ENCODE measurements around the gene SIM1. TPM values are rescaled to one million over a fixed set of nuclear protein-coding genes. Genes with fewer than 3 reads are reported as not detected.
"Not testable (repeated sequence)": the region's sequence is repeated elsewhere in the genome, so short reads cannot be mapped to it uniquely, and the experiment has no call there.

The SIM1 gene
- total RNA-seq, 1 experiment from 2014 or later = not detected

GRCh38 chr6:100426241-100426640 is 38.5 kb downstream of the SIM1 start:
- DNase-seq (ENCODE audit: low spot score) = no peak

GRCh38 chr6:100420711-100421110 is 44.0 kb downstream of the SIM1 start:
- DNase-seq (ENCODE audit: low spot score) = no peak

GRCh38 chr6:100417036-100417435 is 47.7 kb downstream of the SIM1 start:
- no peak for DNase-seq (ENCODE audit: low spot score)

GRCh38 chr6:100415768-100416167 is 49.0 kb downstream of the SIM1 start:
- DNase-seq (ENCODE audit: low spot score) = no peak

- DNase-seq (ENCODE audit: low spot score) = no peak
These were observed 51.8 kb downstream of the SIM1 start for GRCh38 chr6:100412872-100413271.

GRCh38 chr6:100404051-100404450 is 60.7 kb downstream of the SIM1 start:
- DNase-seq (ENCODE audit: low spot score) = no peak

- no peak for DNase-seq (ENCODE audit: low spot score)
These were observed 71.2 kb downstream of the SIM1 start for GRCh38 chr6:100393493-100393892.

- no peak for DNase-seq (ENCODE audit: low spot score)
These were observed 72.3 kb downstream of the SIM1 start for GRCh38 chr6:100392423-100392822.

GRCh38 chr6:100388868-100389519 is 75.7 kb downstream of the SIM1 start:
- no peak for DNase-seq (ENCODE audit: low spot score)

- DNase-seq (ENCODE audit: low spot score) = no peak
These were observed 81.9 kb downstream of the SIM1 start for GRCh38 chr6:100382767-100383195.

- DNase-seq (ENCODE audit: low spot score) = no peak
These were observed 82.7 kb downstream of the SIM1 start for GRCh38 chr6:100382031-100382430.

GRCh38 chr6:100381111-100381510 is 83.6 kb downstream of the SIM1 start:
- no peak for DNase-seq (ENCODE audit: low spot score)

GRCh38 chr6:100379386-100379785 is 85.3 kb downstream of the SIM1 start:
- no peak for DNase-seq (ENCODE audit: low spot score)

- DNase-seq (ENCODE audit: low spot score) = no peak
These were observed 86.1 kb downstream of the SIM1 start for GRCh38 chr6:100378576-100378975.

- DNase-seq (ENCODE audit: low spot score) = no peak
These were observed 88.6 kb downstream of the SIM1 start for GRCh38 chr6:100376103-100376502.

GRCh38 chr6:100372326-100373091 is 92.2 kb downstream of the SIM1 start:
- no peak for DNase-seq (ENCODE audit: low spot score)

GRCh38 chr6:100371591-100371990 is 93.1 kb downstream of the SIM1 start:
- DNase-seq (ENCODE audit: low spot score) = no peak

GRCh38 chr6:100370265-100370664 is 94.5 kb downstream of the SIM1 start:
- no peak for DNase-seq (ENCODE audit: low spot score)

GRCh38 chr6:100366419-100366818 is 98.3 kb downstream of the SIM1 start:
- no peak for DNase-seq (ENCODE audit: low spot score)

- no peak for DNase-seq (ENCODE audit: low spot score)
These were observed 101.1 kb downstream of the SIM1 start for GRCh38 chr6:100363651-100364050.

GRCh38 chr6:100354736-100355641 is 109.7 kb downstream of the SIM1 start:
- not testable (repeated sequence) for DNase-seq (ENCODE audit: low spot score)

GRCh38 chr6:100353276-100354015 is 111.3 kb downstream of the SIM1 start:
- DNase-seq (ENCODE audit: low spot score) = no peak
